GM12891 (cell line): ENCODE measurements around the gene SERHL2.
"Not testable (repeated sequence)": the region's sequence is repeated elsewhere in the genome, so short reads cannot be mapped to it uniquely, and the experiment has no call there.

Experiments used
- DNase-seq: peaks from one replicate; pipeline ENCODE4 v3.0.0; 2011; ENCODE audit warnings: low spot score; ENCODE audit not compliant: insufficient read length
- FAIRE-seq: peaks from 2 replicates; lab custom pipeline; 2011; peaks lifted over from hg19 to GRCh38; lab: Jason Lieb, UNC
- PAX5 ChIP-seq: IDR thresholded peaks from 2 replicates; pipeline ENCODE4 v1.6.1; 2011; ENCODE audit warnings: low read length, moderate library complexity, mild to moderate bottlenecking; ENCODE audit not compliant: insufficient read depth, severe bottlenecking
- POLR2A ChIP-seq: IDR thresholded peaks from 2 replicates; pipeline ENCODE4 v1.6.1; 2011; ENCODE audit warnings: low read depth, low read length, control low read depth
- POLR2AphosphoS5 ChIP-seq: IDR thresholded peaks from 2 replicates; pipeline ENCODE4 v1.6.1; 2011; ENCODE audit warnings: low read depth, low read length, control low read depth
- POU2F2 ChIP-seq: IDR thresholded peaks from 2 replicates; pipeline ENCODE4 v1.6.1; 2011; ENCODE audit warnings: low read depth, mild to moderate bottlenecking, control low read depth, low read length, moderate library complexity
- SPI1 ChIP-seq: IDR thresholded peaks from 2 replicates; pipeline ENCODE4 v1.6.1; 2011; ENCODE audit warnings: low read depth, low read length, control low read depth
- TAF1 ChIP-seq: IDR thresholded peaks from 2 replicates; pipeline ENCODE4 v1.6.1; 2011; ENCODE audit warnings: low read depth, low read length, control low read depth

The SERHL2 gene

GRCh38 chr22:42608823-42609361, 55.1 kb downstream of the SERHL2 start:
- FAIRE-seq, result no peak
- DNase-seq, result no peak
- TF ChIP-seq POU2F2 (no peak), TAF1 (no peak), POLR2AphosphoS5 (peak; percentile 21; the same call in 1 of the 2 replicates), SPI1 (no peak), POLR2A (no peak)

- no peak for DNase-seq
- TF ChIP-seq POU2F2, result no peak
- no peak for TF ChIP-seq POLR2AphosphoS5
- no peak for TF ChIP-seq POLR2A
- no peak for TF ChIP-seq TAF1
- no peak for FAIRE-seq
Measured at GRCh38 chr22:42610186-42610585, 56.4 kb downstream of the SERHL2 start.

GRCh38 chr22:42611051-42611450, 57.3 kb downstream of the SERHL2 start:
- no peak for DNase-seq
- TF ChIP-seq POLR2A, result no peak
- no peak for TF ChIP-seq SPI1
- TF ChIP-seq POU2F2, result no peak
- TF ChIP-seq PAX5, result no peak
- no peak for TF ChIP-seq TAF1
- TF ChIP-seq POLR2AphosphoS5, result no peak
- FAIRE-seq, result peak; percentile 84

GRCh38 chr22:42612336-42612735, 58.6 kb downstream of the SERHL2 start:
- FAIRE-seq (no peak), DNase-seq (no peak)
- TF ChIP-seq POLR2AphosphoS5 (no peak), SPI1 (no peak), POU2F2 (no peak), POLR2A (no peak), PAX5 (no peak), TAF1 (no peak)

GRCh38 chr22:42613872-42614301, 60.1 kb downstream of the SERHL2 start:
- FAIRE-seq, result no peak
- DNase-seq, result no peak
- peak; percentile 54; the same call in 1 of the 2 replicates for TF ChIP-seq SPI1
- no peak for TF ChIP-seq PAX5

- FAIRE-seq, result no peak
- DNase-seq, result peak; percentile 89
- TF ChIP-seq PAX5 (no peak), POLR2A (peak; percentile 60; the same call in 1 of the 2 replicates), TAF1 (peak; percentile 53), SPI1 (peak; percentile 15; the same call in 1 of the 2 replicates), POU2F2 (no peak; the same call in 1 of the 2 replicates), POLR2AphosphoS5 (peak; percentile 69; the same call in 1 of the 2 replicates)
Measured at GRCh38 chr22:42614312-42615091, 60.7 kb downstream of the SERHL2 start, which contains the start of gene POLDIP3. Gene POLDIP3, minus strand, starts transcription at chr22:42614883. Its CDS starts 26 bp downstream, at chr22:42614857.

GRCh38 chr22:42615092-42615859, 61.5 kb downstream of the SERHL2 start:
- FAIRE-seq (peak; percentile 98), DNase-seq (peak; percentile 74)
- TF ChIP-seq POU2F2 (peak; percentile 100), POLR2AphosphoS5 (peak; percentile 100), TAF1 (peak; percentile 93; the same call in 1 of the 2 replicates), POLR2A (peak; percentile 100), PAX5 (peak; percentile 70), SPI1 (peak; percentile 1; the same call in 1 of the 2 replicates)

DNA sequence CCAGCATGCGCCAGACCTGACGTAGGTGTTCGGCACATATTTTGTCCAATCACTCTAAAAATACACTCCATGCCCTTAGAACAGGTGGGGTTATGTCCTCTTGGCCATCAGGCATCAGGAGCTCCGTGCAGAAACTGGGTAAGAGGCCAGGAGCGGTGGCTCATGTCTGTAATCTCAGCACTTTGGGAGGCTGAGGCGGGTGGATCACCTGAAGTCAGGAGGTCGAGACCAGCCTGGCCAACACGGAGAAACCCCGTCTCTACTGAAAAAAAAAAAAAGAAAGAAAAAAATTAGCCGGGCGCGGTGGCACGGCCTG, 62.1 kb downstream of the SERHL2 start:
- not testable (repeated sequence) for DNase-seq, FAIRE-seq

DNA sequence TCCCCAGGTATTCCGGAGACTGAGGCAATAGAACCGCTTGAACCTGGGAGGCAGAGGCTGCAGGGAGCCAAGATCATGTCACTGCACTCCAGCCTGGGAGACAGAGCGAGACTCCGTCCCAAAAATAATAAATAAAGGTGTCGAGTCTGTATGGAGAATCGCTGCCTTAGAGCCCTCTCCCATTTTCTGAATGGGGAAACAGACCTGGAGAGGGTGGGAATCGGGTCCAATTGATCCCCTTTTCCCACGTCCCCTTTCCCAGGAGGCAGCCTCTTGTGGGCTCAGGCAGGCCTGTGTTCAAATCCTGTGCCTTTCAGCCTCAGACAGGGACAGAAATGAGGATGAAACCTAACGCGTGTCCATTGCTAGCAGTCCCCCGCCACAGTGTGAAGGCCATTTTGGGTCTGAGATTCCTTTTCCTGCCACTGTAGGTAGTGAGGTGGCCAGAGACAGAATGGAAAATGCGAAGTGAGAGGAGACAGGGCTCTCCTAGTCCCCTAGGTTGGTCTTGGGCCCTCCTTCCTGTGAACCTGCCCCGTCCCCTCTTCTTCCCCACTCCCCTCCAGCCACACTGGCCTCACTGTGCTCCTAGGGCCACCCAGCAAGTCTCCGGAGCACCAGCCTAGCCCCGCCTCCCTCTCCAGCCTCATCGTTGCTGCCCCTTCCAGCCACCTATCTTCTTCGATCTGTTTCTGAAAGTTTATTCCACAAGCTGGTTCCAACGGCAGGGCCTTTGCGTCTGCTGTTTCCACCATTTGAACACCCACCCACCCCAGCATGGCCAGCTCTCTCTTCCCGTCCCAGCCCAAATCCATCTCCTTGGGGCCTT, 63.6 kb downstream of the SERHL2 start:
- no peak for TF ChIP-seq POU2F2
- TF ChIP-seq PAX5, result no peak
- no peak; the same call in none of the 2 replicates for TF ChIP-seq POLR2AphosphoS5
- TF ChIP-seq POLR2A, result no peak; the same call in none of the 2 replicates
- TF ChIP-seq TAF1, result no peak
- TF ChIP-seq SPI1, result no peak
- DNase-seq, result no peak
- no peak for FAIRE-seq
